ENCODE data around the gene RNF146. TPM values are rescaled to one million over a fixed set of nuclear protein-coding genes. Genes with fewer than 3 reads are reported as not detected.

The RNF146 gene
- total and polyA plus RNA-seq, 4 donors = 11.5 to 32.7 (median 15.9) TPM

DNA sequence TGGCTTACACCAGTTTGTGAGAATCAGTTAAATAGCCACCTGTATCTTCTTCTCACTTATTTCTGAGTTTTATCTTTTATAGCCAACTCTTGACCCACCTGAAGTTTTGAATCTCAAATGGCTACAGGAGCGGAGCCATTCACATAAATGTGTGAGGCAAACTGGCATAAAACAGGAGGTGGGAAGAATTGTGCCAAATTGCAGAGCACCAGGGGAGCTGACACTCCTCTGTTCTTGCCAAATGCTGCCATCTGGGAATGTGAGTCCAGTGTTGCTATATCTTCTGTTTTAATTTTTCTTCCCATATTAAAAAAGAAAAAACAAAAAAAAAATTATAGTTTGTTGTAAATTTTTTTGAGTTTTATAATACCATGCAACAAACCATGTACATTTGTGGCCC, 17.0 kb upstream of the RNF146 start:
- no peaks in the 10 kb centered on the region for H3K9me3 ChIP-seq (ENCODE audit: control insufficient read depth in 4 of 4, low read length in 3 of 4)
- no peaks in the 10 kb centered on the region for H3K4me1 ChIP-seq (ENCODE audit: control insufficient read depth in 4 of 4, insufficient read depth in 4 of 4, low read length in 3 of 4)
- H3K36me3 ChIP-seq (ENCODE audit: control insufficient read depth in 4 of 4, insufficient read depth in 3 of 4, low read depth in 1 of 4, low read length in 3 of 4) = no peaks in the 10 kb centered on the region
- DNase-seq (ENCODE audit: low spot score) = no peak
- H3K27me3 ChIP-seq (ENCODE audit: control insufficient read depth in 4 of 4, insufficient read depth in 4 of 4, low read length in 3 of 4) = no peaks in the 10 kb centered on the region
- TF ChIP-seq YY1 (IDR thresholded peaks at IDR 0.05) (no peak), JUND (IDR thresholded peaks at IDR 0.05) (no peak), SP1 (IDR thresholded peaks at IDR 0.05) (no peak), GABPA (IDR thresholded peaks at IDR 0.05 in 1 of 2, conservative IDR thresholded peaks at IDR 0.05 in 1 of 2) (no peak), RXRA (IDR thresholded peaks at IDR 0.05) (no peak), TAF1 (conservative IDR thresholded peaks at IDR 0.05) (no peak), RAD21 (IDR thresholded peaks at IDR 0.05) (no peak), HNF4G (IDR thresholded peaks at IDR 0.05) (no peak)
- TF ChIP-seq, protein P1, sequence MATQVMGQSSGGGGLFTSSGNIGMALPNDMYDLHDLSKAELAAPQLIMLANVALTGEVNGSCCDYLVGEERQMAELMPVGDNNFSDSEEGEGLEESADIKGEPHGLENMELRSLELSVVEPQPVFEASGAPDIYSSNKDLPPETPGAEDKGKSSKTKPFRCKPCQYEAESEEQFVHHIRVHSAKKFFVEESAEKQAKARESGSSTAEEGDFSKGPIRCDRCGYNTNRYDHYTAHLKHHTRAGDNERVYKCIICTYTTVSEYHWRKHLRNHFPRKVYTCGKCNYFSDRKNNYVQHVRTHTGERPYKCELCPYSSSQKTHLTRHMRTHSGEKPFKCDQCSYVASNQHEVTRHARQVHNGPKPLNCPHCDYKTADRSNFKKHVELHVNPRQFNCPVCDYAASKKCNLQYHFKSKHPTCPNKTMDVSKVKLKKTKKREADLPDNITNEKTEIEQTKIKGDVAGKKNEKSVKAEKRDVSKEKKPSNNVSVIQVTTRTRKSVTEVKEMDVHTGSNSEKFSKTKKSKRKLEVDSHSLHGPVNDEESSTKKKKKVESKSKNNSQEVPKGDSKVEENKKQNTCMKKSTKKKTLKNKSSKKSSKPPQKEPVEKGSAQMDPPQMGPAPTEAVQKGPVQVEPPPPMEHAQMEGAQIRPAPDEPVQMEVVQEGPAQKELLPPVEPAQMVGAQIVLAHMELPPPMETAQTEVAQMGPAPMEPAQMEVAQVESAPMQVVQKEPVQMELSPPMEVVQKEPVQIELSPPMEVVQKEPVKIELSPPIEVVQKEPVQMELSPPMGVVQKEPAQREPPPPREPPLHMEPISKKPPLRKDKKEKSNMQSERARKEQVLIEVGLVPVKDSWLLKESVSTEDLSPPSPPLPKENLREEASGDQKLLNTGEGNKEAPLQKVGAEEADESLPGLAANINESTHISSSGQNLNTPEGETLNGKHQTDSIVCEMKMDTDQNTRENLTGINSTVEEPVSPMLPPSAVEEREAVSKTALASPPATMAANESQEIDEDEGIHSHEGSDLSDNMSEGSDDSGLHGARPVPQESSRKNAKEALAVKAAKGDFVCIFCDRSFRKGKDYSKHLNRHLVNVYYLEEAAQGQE (IDR thresholded peaks at IDR 0.05) = no peak
- TF ChIP-seq, protein P2, sequence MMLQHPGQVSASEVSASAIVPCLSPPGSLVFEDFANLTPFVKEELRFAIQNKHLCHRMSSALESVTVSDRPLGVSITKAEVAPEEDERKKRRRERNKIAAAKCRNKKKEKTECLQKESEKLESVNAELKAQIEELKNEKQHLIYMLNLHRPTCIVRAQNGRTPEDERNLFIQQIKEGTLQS (IDR thresholded peaks at IDR 0.05) = no peak
- no peak overlapping the region for H3K4me3 ChIP-seq (ENCODE audit: low read depth in 1 of 3, low read length in 3 of 3)
- no peak overlapping the region for H3K9ac ChIP-seq (ENCODE audit: low read depth in 1 of 2, low read length in 2 of 2)
- 98% methylated on average over 1 of the region's 1 CpG for WGBS
- H3K27ac ChIP-seq (ENCODE audit: low read depth in 1 of 2, low read length in 2 of 2) = no peak overlapping the region

DNA sequence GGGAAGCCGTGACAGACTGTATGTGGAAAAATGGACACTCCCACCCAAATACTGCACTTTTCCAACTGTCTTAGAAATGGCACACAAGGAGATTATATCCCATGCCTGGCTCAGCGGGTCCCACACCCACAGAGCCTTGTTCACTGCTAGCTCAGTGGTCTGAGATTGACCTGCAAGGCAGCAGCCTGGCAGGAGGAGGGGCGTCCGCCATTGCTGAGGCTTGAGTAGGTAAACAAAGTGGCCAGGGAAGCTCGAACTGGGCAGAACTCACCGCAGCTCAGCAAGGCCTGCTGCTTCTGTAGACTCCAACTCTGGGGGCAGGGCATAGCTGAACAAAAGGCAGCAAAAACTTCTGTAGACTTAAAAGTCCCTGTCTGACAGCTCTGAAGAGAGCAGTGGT, 11.4 kb upstream of the RNF146 start:
- Histone ChIP-seq H3K9ac (ENCODE audit: low read depth in 1 of 2, low read length in 2 of 2) (no peak overlapping the region), H3K4me3 (ENCODE audit: low read depth in 1 of 3, low read length in 3 of 3) (no peak overlapping the region), H3K9me3 (ENCODE audit: control insufficient read depth in 4 of 4, low read length in 3 of 4) (no peaks in the 10 kb centered on the region), H3K36me3 (ENCODE audit: control insufficient read depth in 4 of 4, insufficient read depth in 3 of 4, low read depth in 1 of 4, low read length in 3 of 4) (no peaks in the 10 kb centered on the region), H3K27ac (ENCODE audit: low read depth in 1 of 2, low read length in 2 of 2) (no peak overlapping the region), H3K4me1 (ENCODE audit: control insufficient read depth in 4 of 4, insufficient read depth in 4 of 4, low read length in 3 of 4) (no peaks in the 10 kb centered on the region), H3K27me3 (ENCODE audit: control insufficient read depth in 4 of 4, insufficient read depth in 4 of 4, low read length in 3 of 4) (no peaks in the 10 kb centered on the region)
- no peak for TF ChIP-seq FOXA1 (IDR thresholded peaks at IDR 0.05)
- TF ChIP-seq, protein P3, sequence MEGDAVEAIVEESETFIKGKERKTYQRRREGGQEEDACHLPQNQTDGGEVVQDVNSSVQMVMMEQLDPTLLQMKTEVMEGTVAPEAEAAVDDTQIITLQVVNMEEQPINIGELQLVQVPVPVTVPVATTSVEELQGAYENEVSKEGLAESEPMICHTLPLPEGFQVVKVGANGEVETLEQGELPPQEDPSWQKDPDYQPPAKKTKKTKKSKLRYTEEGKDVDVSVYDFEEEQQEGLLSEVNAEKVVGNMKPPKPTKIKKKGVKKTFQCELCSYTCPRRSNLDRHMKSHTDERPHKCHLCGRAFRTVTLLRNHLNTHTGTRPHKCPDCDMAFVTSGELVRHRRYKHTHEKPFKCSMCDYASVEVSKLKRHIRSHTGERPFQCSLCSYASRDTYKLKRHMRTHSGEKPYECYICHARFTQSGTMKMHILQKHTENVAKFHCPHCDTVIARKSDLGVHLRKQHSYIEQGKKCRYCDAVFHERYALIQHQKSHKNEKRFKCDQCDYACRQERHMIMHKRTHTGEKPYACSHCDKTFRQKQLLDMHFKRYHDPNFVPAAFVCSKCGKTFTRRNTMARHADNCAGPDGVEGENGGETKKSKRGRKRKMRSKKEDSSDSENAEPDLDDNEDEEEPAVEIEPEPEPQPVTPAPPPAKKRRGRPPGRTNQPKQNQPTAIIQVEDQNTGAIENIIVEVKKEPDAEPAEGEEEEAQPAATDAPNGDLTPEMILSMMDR (IDR thresholded peaks at IDR 0.05; ENCODE audit: low read depth, low read length, missing input control) = no peak
- TF ChIP-seq, protein P4, sequence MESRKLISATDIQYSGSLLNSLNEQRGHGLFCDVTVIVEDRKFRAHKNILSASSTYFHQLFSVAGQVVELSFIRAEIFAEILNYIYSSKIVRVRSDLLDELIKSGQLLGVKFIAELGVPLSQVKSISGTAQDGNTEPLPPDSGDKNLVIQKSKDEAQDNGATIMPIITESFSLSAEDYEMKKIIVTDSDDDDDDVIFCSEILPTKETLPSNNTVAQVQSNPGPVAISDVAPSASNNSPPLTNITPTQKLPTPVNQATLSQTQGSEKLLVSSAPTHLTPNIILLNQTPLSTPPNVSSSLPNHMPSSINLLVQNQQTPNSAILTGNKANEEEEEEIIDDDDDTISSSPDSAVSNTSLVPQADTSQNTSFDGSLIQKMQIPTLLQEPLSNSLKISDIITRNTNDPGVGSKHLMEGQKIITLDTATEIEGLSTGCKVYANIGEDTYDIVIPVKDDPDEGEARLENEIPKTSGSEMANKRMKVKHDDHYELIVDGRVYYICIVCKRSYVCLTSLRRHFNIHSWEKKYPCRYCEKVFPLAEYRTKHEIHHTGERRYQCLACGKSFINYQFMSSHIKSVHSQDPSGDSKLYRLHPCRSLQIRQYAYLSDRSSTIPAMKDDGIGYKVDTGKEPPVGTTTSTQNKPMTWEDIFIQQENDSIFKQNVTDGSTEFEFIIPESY (IDR thresholded peaks at IDR 0.05) = no peak
- TF ChIP-seq SP1 (IDR thresholded peaks at IDR 0.05) = no peak
- TF ChIP-seq, protein P1 (IDR thresholded peaks at IDR 0.05) = no peak
- no peak for TF ChIP-seq HNF4A (conservative IDR thresholded peaks at IDR 0.05)
- TF ChIP-seq HNF4G (IDR thresholded peaks at IDR 0.05) = no peak
- no peak for TF ChIP-seq NR2F2 (IDR thresholded peaks at IDR 0.05)
- TF ChIP-seq FOXA2 (IDR thresholded peaks at IDR 0.05) = no peak
- TF ChIP-seq RXRA (IDR thresholded peaks at IDR 0.05) = no peak
- TF ChIP-seq TAF1 (conservative IDR thresholded peaks at IDR 0.05) = no peak
- TF ChIP-seq, protein P5, sequence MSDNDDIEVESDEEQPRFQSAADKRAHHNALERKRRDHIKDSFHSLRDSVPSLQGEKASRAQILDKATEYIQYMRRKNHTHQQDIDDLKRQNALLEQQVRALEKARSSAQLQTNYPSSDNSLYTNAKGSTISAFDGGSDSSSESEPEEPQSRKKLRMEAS (IDR thresholded peaks at IDR 0.05) = no peak
- no peak for TF ChIP-seq EGR1 (IDR thresholded peaks at IDR 0.05; ENCODE audit: low read depth in 2 of 2)
- no peak for TF ChIP-seq YY1 (IDR thresholded peaks at IDR 0.05)
- TF ChIP-seq, protein P2 (IDR thresholded peaks at IDR 0.05) = no peak
- TF ChIP-seq RAD21 (IDR thresholded peaks at IDR 0.05) = no peak
- TF ChIP-seq GABPA (IDR thresholded peaks at IDR 0.05 in 1 of 2, conservative IDR thresholded peaks at IDR 0.05 in 1 of 2) = no peak
- 96% methylated on average over 6 of the region's 6 CpGs for WGBS
- no peak for DNase-seq (ENCODE audit: low spot score)

All from liver (tissue), 9 donors.